ENCODE measurements around the gene PCDHGA1.
"Not testable (repeated sequence)": the region's sequence is repeated elsewhere in the genome, so short reads cannot be mapped to it uniquely, and the experiment has no call there.

PCDHGA1 gene

GRCh38 chr5:141382469-141383294 lies 52.4 kb downstream of the PCDHGA1 start, which contains the start of gene PCDHGA7:
Gene PCDHGA7 (plus strand): TSS chr5:141382742. CDS start chr5:141382900, 158 bp downstream.
- no peak within 1 kb of the TSS for H3K4me3 ChIP-seq (ENCODE audit: low read depth, low read length)

DNA sequence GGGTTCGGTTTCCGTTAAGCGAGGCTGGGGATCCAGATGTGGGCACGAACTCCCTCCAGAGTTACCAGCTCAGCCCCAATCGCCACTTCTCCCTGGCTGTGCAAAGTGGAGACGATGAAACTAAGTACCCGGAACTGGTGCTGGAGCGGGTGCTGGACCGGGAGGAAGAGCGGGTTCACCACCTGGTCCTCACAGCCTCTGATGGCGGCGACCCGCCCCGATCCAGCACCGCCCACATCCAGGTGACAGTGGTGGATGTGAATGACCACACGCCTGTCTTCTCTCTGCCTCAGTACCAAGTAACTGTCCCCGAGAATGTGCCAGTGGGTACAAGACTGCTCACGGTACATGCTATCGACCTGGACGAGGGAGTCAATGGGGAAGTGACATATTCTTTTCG lies 53.0 kb downstream of the PCDHGA1 start:
- no peak overlapping the region for H3K4me3 ChIP-seq (ENCODE audit: low read depth, low read length)

DNA sequence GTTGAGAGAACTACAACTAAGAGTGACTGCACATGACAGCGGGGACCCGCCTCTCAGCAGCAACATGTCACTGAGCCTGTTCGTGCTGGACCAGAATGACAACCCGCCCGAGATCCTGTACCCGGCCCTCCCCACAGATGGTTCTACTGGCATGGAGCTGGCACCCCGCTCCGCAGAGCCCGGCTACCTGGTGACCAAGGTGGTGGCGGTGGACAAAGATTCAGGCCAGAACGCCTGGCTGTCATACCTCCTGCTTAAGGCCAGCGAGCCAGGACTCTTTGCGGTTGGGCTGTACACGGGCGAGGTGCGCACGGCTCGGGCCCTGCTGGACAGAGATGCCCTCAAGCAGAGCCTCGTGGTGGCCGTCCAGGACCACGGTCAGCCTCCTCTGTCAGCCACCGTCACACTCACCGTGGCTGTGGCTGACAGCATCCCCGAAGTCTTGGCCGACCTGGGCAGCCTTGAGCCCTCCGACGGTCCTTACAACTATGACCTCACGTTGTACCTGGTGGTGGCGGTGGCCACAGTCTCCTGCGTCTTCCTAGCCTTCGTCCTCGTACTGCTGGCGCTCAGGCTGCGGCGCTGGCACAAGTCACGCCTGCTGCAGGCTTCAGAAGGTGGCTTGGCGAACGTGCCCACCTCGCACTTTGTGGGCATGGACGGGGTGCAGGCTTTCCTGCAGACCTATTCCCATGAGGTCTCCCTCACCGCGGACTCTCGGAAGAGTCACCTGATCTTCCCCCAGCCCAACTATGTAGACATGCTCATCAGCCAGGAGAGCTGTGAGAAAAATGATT lies 54.4 kb downstream of the PCDHGA1 start:
- H3K4me3 ChIP-seq (ENCODE audit: low read depth, low read length): no peak overlapping the region

- peak within 1 kb of the TSS; percentile 25 for H3K4me3 ChIP-seq (ENCODE audit: low read depth, low read length)
Observed at GRCh38 chr5:141387557-141388311, 57.4 kb downstream of the PCDHGA1 start, which contains the start of gene PCDHGB4. Gene PCDHGB4 (plus strand): TSS chr5:141387698. CDS start chr5:141387885, 187 bp downstream.

GRCh38 chr5:141388661-141389060 lies 58.3 kb downstream of the PCDHGA1 start:
- H3K4me3 ChIP-seq (ENCODE audit: low read depth, low read length): no peak overlapping the region

DNA sequence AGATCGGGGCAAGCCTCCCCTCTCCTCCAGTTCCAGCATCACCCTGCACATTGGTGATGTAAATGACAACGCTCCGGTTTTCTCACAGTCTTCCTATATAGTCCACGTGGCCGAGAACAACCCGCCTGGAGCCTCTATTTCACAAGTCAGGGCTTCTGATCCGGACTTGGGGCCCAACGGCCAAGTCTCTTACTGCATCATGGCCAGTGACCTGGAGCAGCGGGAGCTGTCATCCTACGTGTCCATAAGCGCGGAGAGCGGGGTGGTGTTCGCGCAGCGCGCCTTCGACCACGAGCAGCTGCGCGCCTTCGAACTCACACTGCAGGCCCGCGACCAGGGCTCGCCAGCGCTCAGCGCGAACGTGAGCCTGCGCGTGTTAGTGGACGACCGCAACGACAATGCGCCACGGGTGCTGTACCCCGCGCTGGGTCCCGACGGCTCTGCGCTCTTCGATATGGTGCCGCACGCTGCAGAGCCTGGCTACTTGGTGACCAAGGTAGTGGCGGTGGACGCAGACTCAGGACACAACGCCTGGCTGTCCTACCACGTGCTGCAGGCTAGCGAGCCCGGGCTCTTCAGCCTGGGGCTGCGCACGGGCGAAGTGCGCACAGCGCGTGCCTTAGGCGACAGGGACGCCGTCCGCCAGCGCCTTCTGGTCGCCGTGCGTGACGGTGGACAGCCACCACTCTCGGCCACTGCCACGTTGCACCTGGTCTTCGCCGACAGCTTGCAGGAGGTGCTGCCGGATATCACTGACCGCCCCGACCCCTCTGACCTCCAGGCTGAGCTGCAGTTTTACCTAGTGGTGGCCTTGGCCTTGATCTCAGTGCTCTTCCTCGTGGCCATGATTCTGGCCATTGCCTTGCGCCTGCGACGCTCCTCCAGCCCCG lies 59.1 kb downstream of the PCDHGA1 start:
- no peak overlapping the region for H3K4me3 ChIP-seq (ENCODE audit: low read depth, low read length)

GRCh38 chr5:141392429-141393198 lies 62.3 kb downstream of the PCDHGA1 start, which contains the start of gene PCDHGA8:
Gene PCDHGA8 (plus strand): TSS chr5:141392633. CDS start chr5:141392814, 181 bp downstream.
- no peak within 1 kb of the TSS for H3K4me3 ChIP-seq (ENCODE audit: low read depth, low read length)

GRCh38 chr5:141393267-141393666 lies 63.0 kb downstream of the PCDHGA1 start:
- H3K4me3 ChIP-seq (ENCODE audit: low read depth, low read length): no peak overlapping the region

GRCh38 chr5:141394401-141395187 lies 64.3 kb downstream of the PCDHGA1 start:
- not testable (repeated sequence) for H3K4me3 ChIP-seq (ENCODE audit: low read depth, low read length)

DNA sequence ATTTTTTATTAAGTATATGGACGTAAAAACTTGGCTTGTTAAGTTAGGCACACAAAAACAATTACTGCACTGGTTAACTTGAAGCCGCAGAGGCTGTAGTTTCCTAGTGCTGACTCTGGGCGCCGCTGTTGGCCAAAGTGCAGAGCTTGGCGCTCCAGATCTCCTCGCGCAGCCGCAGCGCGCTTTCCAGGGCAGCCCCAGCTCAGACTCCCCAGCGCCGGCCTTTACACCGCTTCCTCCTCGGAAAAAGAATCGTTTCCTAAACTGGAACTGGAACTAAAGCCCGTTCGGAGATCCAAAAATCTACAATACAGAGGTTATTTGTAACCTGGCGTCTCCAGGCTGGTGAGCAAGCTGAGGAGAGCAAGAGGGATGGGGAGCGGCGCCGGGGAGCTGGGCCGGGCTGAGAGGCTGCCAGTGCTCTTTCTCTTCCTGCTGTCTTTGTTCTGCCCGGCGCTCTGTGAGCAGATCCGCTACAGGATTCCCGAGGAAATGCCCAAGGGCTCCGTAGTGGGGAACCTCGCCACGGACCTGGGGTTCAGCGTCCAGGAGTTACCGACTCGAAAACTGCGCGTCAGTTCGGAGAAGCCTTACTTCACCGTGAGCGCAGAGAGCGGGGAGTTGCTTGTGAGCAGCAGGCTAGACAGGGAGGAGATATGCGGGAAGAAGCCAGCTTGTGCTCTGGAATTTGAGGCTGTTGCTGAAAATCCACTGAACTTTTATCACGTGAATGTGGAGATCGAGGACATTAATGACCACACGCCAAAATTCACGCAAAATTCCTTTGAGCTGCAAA lies 67.6 kb downstream of the PCDHGA1 start, which contains the start of gene PCDHGB5:
Gene PCDHGB5, plus strand, starts transcription at position 192 of the 796 bp plus-strand sequence. Its CDS starts 181 bp downstream, at position 373.
- H3K4me3 ChIP-seq (ENCODE audit: low read depth, low read length): not testable (repeated sequence)

GRCh38 chr5:141398608-141399007 lies 68.3 kb downstream of the PCDHGA1 start:
- no peak overlapping the region for H3K4me3 ChIP-seq (ENCODE audit: low read depth, low read length)

DNA sequence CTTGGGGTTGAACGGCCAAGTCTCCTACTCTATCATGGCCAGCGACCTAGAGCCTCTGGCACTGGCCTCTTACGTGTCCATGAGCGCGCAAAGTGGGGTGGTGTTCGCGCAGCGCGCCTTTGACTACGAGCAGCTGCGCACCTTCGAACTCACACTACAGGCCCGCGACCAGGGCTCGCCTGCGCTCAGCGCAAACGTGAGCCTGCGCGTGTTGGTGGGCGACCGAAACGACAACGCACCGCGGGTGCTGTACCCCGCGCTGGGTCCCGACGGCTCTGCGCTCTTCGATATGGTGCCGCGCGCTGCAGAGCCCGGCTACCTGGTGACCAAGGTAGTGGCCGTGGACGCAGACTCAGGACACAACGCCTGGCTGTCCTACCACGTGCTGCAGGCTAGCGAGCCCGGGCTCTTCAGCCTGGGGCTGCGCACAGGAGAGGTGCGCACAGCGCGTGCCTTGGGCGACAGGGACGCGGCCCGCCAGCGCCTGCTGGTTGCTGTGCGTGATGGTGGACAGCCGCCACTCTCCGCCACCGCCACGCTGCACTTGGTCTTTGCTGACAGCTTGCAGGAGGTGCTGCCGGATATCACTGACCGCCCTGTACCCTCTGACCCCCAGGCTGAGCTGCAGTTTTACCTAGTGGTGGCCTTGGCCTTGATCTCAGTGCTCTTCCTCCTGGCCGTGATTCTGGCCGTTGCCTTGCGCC lies 69.4 kb downstream of the PCDHGA1 start:
- no peak overlapping the region for H3K4me3 ChIP-seq (ENCODE audit: low read depth, low read length)

GRCh38 chr5:141402553-141403243 lies 72.4 kb downstream of the PCDHGA1 start, which contains the start of gene PCDHGA9:
Gene PCDHGA9 (plus strand): TSS chr5:141402778. CDS start chr5:141402953, 175 bp downstream.
- no peak within 1 kb of the TSS for H3K4me3 ChIP-seq (ENCODE audit: low read depth, low read length)

- no peak overlapping the region for H3K4me3 ChIP-seq (ENCODE audit: low read depth, low read length)
Observed at GRCh38 chr5:141403387-141403786, 73.1 kb downstream of the PCDHGA1 start.

GRCh38 chr5:141407790-141408505 lies 77.6 kb downstream of the PCDHGA1 start, which contains the start of gene PCDHGB6:
Gene PCDHGB6 (plus strand): TSS chr5:141408021. CDS start chr5:141408203, 182 bp downstream.
- peak within 1 kb of the TSS; percentile 53 for H3K4me3 ChIP-seq (ENCODE audit: low read depth, low read length)

Data from iPS-11a (cell line).